Fibroblast of mammary gland (primary cell): ENCODE data around the gene USP37.

Experiments
- DNase-seq: peaks from one replicate; pipeline ENCODE4 v3.0.0-alpha.2; 2010; ENCODE audit warnings: low read depth
- H3K4me3 ChIP-seq: 2 replicates; pipeline ENCODE4 v1.5.1; 2011; ENCODE audit warnings: low read depth, mild to moderate bottlenecking, low read length, moderate library complexity; ENCODE audit not compliant: control insufficient read depth
- TF ChIP-seq, protein P1 (sequence below): conservative IDR thresholded peaks from 2 replicates; pipeline ENCODE4 v1.5.1; 2011; ENCODE audit warnings: low read depth, low read length, inconsistent platforms; ENCODE audit not compliant: control insufficient read depth, insufficient read depth

The USP37 gene

DNA sequence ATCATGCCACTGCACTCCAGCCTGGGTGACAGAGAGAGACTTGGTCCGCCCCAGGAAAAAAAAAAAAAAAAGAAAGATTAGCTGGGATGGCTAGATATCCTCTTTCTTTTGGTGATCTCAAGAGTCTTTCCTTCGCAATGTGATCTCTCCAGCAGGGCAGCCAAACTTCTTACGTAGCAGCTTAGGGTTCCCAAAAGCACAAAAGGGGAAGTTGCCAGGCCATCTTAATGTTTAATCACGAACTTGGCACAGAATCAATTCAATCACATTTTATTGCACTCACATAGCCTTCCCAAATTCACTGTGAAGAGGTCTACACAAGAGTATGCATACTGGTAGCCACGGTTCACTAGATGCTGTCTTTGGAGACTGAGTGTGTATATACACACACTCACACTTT lies 96.2 kb downstream of the USP37 start:
- no peak overlapping the region for H3K4me3 ChIP-seq

GRCh38 chr2:218471036-218471435 lies 97.1 kb downstream of the USP37 start:
- TF ChIP-seq, protein P1, sequence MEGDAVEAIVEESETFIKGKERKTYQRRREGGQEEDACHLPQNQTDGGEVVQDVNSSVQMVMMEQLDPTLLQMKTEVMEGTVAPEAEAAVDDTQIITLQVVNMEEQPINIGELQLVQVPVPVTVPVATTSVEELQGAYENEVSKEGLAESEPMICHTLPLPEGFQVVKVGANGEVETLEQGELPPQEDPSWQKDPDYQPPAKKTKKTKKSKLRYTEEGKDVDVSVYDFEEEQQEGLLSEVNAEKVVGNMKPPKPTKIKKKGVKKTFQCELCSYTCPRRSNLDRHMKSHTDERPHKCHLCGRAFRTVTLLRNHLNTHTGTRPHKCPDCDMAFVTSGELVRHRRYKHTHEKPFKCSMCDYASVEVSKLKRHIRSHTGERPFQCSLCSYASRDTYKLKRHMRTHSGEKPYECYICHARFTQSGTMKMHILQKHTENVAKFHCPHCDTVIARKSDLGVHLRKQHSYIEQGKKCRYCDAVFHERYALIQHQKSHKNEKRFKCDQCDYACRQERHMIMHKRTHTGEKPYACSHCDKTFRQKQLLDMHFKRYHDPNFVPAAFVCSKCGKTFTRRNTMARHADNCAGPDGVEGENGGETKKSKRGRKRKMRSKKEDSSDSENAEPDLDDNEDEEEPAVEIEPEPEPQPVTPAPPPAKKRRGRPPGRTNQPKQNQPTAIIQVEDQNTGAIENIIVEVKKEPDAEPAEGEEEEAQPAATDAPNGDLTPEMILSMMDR: no peak
- H3K4me3 ChIP-seq: no peak overlapping the region
- no peak for DNase-seq

More for the DNA sequence above, 96.2 kb downstream of the USP37 start:
- DNase-seq: peak; percentile 8
- TF ChIP-seq, protein P1: no peak

DNA sequence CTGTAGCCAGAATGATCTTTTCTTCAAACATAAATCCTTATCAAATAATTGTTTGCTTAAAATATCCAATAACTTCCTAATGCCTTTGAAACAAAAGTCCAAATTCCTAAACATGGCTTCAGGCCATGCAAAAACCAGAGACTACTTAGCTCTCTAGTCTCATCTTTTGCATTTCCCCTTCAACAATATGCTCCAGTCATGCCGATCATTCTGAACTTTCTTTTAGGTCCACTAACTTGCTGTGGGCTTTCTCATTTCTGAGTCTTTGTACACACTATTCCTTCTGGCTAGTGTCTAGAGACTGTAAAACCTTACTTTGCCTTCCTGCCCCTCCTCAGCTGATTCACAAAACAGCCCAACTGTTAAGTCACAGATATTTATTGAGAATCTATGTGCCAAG lies 97.7 kb downstream of the USP37 start:
- no peak for DNase-seq
- TF ChIP-seq, protein P1: no peak
- no peak overlapping the region for H3K4me3 ChIP-seq

- TF ChIP-seq, protein P1: peak; percentile 43
- DNase-seq: peak; percentile 47
- H3K4me3 ChIP-seq: no peak overlapping the region
Measured at GRCh38 chr2:218465987-218466633, 102.0 kb downstream of the USP37 start.

DNA sequence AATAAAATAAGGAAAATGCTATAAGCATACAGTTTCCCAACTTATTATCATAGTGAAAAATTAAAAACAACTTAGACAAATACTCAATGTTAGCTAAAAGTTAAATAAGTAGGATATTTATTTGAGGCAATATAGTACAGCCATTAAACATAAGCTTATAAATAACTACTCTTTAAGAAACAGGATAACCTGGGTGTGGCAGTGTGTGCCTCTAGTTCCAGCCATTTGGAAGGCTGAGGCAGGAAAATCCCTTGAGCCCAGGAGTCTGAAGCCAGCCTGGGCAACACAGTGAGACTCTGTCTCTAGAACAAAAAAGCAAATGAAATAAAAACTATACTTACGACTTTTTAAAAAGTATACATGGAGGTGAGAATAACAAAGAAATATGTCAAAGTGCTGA lies 109.6 kb downstream of the USP37 start:
- H3K4me3 ChIP-seq: no peak overlapping the region
- no peak for DNase-seq
- TF ChIP-seq, protein P1: no peak

- TF ChIP-seq, protein P1: no peak
- H3K4me3 ChIP-seq: no peak overlapping the region
- no peak for DNase-seq
Measured at GRCh38 chr2:218456849-218457248, 111.3 kb downstream of the USP37 start.

- TF ChIP-seq, protein P1: no peak
- no peak overlapping the region for H3K4me3 ChIP-seq
- no peak for DNase-seq
Measured at GRCh38 chr2:218452079-218452478, 116.1 kb downstream of the USP37 start.
